Measurements from ENCODE around the gene APOA4.
A peak's percentile ranks its signal among the peaks of the same experiment; 100 is the strongest.
"Not testable (repeated sequence)": the region's sequence is repeated elsewhere in the genome, so short reads cannot be mapped to it uniquely, and the experiment has no call there.

APOA4 gene

GRCh38 chr11:116835042-116835772 is 12.1 kb upstream of the APOA4 start:
- Histone ChIP-seq H3K27me3 (ENCODE audit: insufficient read depth, low read length) (peaks cover 12% of the 10 kb centered on the region), H3K27ac (ENCODE audit: low read length) (no peak overlapping the region), H3K4me1 (ENCODE audit: insufficient read depth, low read length) (peaks cover 7% of the 10 kb centered on the region; the same call in 1 of the 2 replicates), H3K9ac (ENCODE audit: low read depth, low read length) (peak overlapping the region; percentile 74; the same call in 1 of the 2 replicates), H3K36me3 (ENCODE audit: insufficient read depth, low read depth, low read length) (no peaks in the 10 kb centered on the region), H3K9me3 (ENCODE audit: insufficient read depth, low read depth, low read length) (no peaks in the 10 kb centered on the region), H3K4me3 (ENCODE audit: low read length) (peak overlapping the region; percentile 67)

- H3K36me3 ChIP-seq (ENCODE audit: insufficient read depth, low read depth, low read length); H3K4me3 ChIP-seq (ENCODE audit: low read length); H3K9ac ChIP-seq (ENCODE audit: low read depth, low read length); H3K9me3 ChIP-seq (ENCODE audit: insufficient read depth, low read depth, low read length); H3K27ac ChIP-seq (ENCODE audit: low read length); H3K4me1 ChIP-seq (ENCODE audit: insufficient read depth, low read length): not testable (repeated sequence)
- H3K27me3 ChIP-seq (ENCODE audit: insufficient read depth, low read length) = peaks cover 12% of the 10 kb centered on the region
Measured at GRCh38 chr11:116834535-116835041, 11.5 kb upstream of the APOA4 start.

- peaks cover 7% of the 10 kb centered on the region; the same call in 1 of the 2 replicates for H3K4me1 ChIP-seq (ENCODE audit: insufficient read depth, low read length)
- H3K9ac ChIP-seq (ENCODE audit: low read depth, low read length) = no peak overlapping the region
- H3K4me3 ChIP-seq (ENCODE audit: low read length) = no peak overlapping the region
- H3K9me3 ChIP-seq (ENCODE audit: insufficient read depth, low read depth, low read length) = no peaks in the 10 kb centered on the region
- no peak overlapping the region for H3K27ac ChIP-seq (ENCODE audit: low read length)
- H3K27me3 ChIP-seq (ENCODE audit: insufficient read depth, low read length) = peaks cover 12% of the 10 kb centered on the region
- H3K36me3 ChIP-seq (ENCODE audit: insufficient read depth, low read depth, low read length) = no peaks in the 10 kb centered on the region
Measured at GRCh38 chr11:116833816-116834534, 10.9 kb upstream of the APOA4 start.

- H3K27ac ChIP-seq (ENCODE audit: low read length) = no peak overlapping the region
- H3K4me1 ChIP-seq (ENCODE audit: insufficient read depth, low read length) = peaks cover 7% of the 10 kb centered on the region; the same call in 1 of the 2 replicates
Measured at GRCh38 chr11:116833491-116833815, 10.3 kb upstream of the APOA4 start.

GRCh38 chr11:116832350-116833290 is 9.5 kb upstream of the APOA4 start:
- no peak overlapping the region for H3K9ac ChIP-seq (ENCODE audit: low read depth, low read length)
- no peak overlapping the region for H3K27ac ChIP-seq (ENCODE audit: low read length)
- no peak overlapping the region for H3K4me3 ChIP-seq (ENCODE audit: low read length)
- H3K4me1 ChIP-seq (ENCODE audit: insufficient read depth, low read length) = peaks cover 7% of the 10 kb centered on the region; the same call in 1 of the 2 replicates
- H3K36me3 ChIP-seq (ENCODE audit: insufficient read depth, low read depth, low read length) = no peaks in the 10 kb centered on the region
- H3K27me3 ChIP-seq (ENCODE audit: insufficient read depth, low read length) = peaks cover 12% of the 10 kb centered on the region
- H3K9me3 ChIP-seq (ENCODE audit: insufficient read depth, low read depth, low read length) = no peaks in the 10 kb centered on the region

More at GRCh38 chr11:116833491-116833815, 10.3 kb upstream of the APOA4 start:
- no peak overlapping the region for H3K9ac ChIP-seq (ENCODE audit: low read depth, low read length)
- H3K36me3 ChIP-seq (ENCODE audit: insufficient read depth, low read depth, low read length) = no peaks in the 10 kb centered on the region
- peaks cover 12% of the 10 kb centered on the region for H3K27me3 ChIP-seq (ENCODE audit: insufficient read depth, low read length)
- no peaks in the 10 kb centered on the region for H3K9me3 ChIP-seq (ENCODE audit: insufficient read depth, low read depth, low read length)
- no peak overlapping the region for H3K4me3 ChIP-seq (ENCODE audit: low read length)

- H3K4me1 ChIP-seq (ENCODE audit: insufficient read depth, low read length) = peaks cover 7% of the 10 kb centered on the region; the same call in 1 of the 2 replicates
- H3K27ac ChIP-seq (ENCODE audit: low read length) = no peak overlapping the region
- H3K4me3 ChIP-seq (ENCODE audit: low read length) = no peak overlapping the region
- H3K36me3 ChIP-seq (ENCODE audit: insufficient read depth, low read depth, low read length) = no peaks in the 10 kb centered on the region
- peaks cover 12% of the 10 kb centered on the region for H3K27me3 ChIP-seq (ENCODE audit: insufficient read depth, low read length)
- H3K9me3 ChIP-seq (ENCODE audit: insufficient read depth, low read depth, low read length) = no peaks in the 10 kb centered on the region
- H3K9ac ChIP-seq (ENCODE audit: low read depth, low read length) = no peak overlapping the region
Measured at GRCh38 chr11:116831790-116832349, 8.8 kb upstream of the APOA4 start.

- Histone ChIP-seq H3K9me3 (ENCODE audit: insufficient read depth, low read depth, low read length) (no peaks in the 10 kb centered on the region), H3K4me3 (ENCODE audit: low read length) (no peak overlapping the region), H3K4me1 (ENCODE audit: insufficient read depth, low read length) (peaks cover 6% of the 10 kb centered on the region; the same call in 1 of the 2 replicates), H3K36me3 (ENCODE audit: insufficient read depth, low read depth, low read length) (no peaks in the 10 kb centered on the region), H3K9ac (ENCODE audit: low read depth, low read length) (no peak overlapping the region), H3K27me3 (ENCODE audit: insufficient read depth, low read length) (peaks cover 8% of the 10 kb centered on the region), H3K27ac (ENCODE audit: low read length) (no peak overlapping the region)
Measured at GRCh38 chr11:116830184-116830912, 7.2 kb upstream of the APOA4 start.

- Histone ChIP-seq H3K9ac (ENCODE audit: low read depth, low read length) (no peak within 1 kb of the TSS), H3K4me1 (ENCODE audit: insufficient read depth, low read length) (no peaks in the 10 kb centered on the region)
Measured at GRCh38 chr11:116829525-116830183, 6.5 kb upstream of the APOA4 start, which contains the start of gene APOC3. TSS of gene APOC3 (plus strand) at chr11:116829907. CDS start at chr11:116830583, 676 bp downstream.

GRCh38 chr11:116828632-116829524 is 5.8 kb upstream of the APOA4 start:
- H3K27me3 ChIP-seq (ENCODE audit: insufficient read depth, low read length) = no peaks in the 10 kb centered on the region
- H3K9me3 ChIP-seq (ENCODE audit: insufficient read depth, low read depth, low read length) = no peaks in the 10 kb centered on the region
- no peak overlapping the region for H3K27ac ChIP-seq (ENCODE audit: low read length)
- H3K4me1 ChIP-seq (ENCODE audit: insufficient read depth, low read length) = no peaks in the 10 kb centered on the region
- H3K9ac ChIP-seq (ENCODE audit: low read depth, low read length) = no peak overlapping the region
- H3K4me3 ChIP-seq (ENCODE audit: low read length) = no peak overlapping the region
- no peaks in the 10 kb centered on the region for H3K36me3 ChIP-seq (ENCODE audit: insufficient read depth, low read depth, low read length)

More at GRCh38 chr11:116829525-116830183, 6.5 kb upstream of the APOA4 start, which contains the start of gene APOC3:
- Histone ChIP-seq H3K27me3 (ENCODE audit: insufficient read depth, low read length) (peaks cover 1% of the 10 kb centered on the region), H3K36me3 (ENCODE audit: insufficient read depth, low read depth, low read length) (no peaks in the 10 kb centered on the region), H3K4me3 (ENCODE audit: low read length) (no peak within 1 kb of the TSS), H3K9me3 (ENCODE audit: insufficient read depth, low read depth, low read length) (no peaks in the 10 kb centered on the region), H3K27ac (ENCODE audit: low read length) (no peak within 1 kb of the TSS)
